ENCODE data around the gene SKA3.
"Not testable (repeated sequence)": the region's sequence is repeated elsewhere in the genome, so short reads cannot be mapped to it uniquely, and the experiment has no call there.

SKA3 gene

DNA sequence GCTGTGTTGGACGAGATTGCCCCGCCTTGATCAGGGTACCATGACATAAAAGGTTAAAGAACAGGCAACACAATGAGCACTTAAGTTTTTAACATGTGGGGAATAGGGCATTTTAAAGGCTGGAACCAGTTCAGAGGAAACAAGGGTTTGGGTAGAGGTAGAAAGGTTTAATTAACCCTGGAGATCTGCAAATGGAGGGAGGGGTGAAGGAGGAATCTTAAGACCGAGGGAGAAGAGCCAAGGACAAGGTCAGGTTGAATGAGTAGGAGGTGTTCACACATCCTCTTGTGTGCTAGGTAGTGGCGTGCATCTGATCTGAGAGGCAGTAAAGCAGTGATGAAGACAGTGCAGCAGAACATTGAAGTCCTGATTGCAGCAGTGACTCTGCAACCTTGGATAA is 28.5 kb downstream of the SKA3 start:
- Mint-ChIP-seq H3K36me3 (peaks cover 19% of the 10 kb centered on the region), H3K4me1 (peaks cover 11% of the 10 kb centered on the region), H3K4me3 (no peak overlapping the region), H3K9me3 (no peaks in the 10 kb centered on the region), H3K27me3 (peaks cover 2% of the 10 kb centered on the region), H3K27ac (no peak overlapping the region)
- DNase-seq (ENCODE audit: low spot score in 2 of 2): no peak
- ATAC-seq (ENCODE audit: low read depth): no peak

DNA sequence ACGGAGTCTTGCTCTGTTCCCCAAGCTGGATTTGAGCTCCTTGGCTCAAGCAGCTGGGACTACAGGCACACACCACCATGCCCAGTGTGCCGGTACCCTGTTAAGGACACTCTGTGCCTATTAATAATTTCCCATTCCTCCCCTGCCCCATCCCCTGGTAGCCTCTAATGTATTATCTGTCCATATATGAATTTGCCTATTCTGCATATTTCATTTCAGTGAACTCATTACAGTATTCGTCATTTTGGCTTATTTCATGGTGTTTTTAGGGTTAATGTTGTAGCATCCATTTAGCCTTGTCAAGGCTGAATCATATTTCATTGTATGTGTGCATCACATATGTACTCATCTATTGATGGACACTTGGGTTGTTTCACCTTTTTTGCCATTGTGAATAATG is 33.6 kb downstream of the SKA3 start:
- Mint-ChIP-seq H3K4me3 (peak overlapping the region; percentile 41), H3K36me3 (peaks cover 21% of the 10 kb centered on the region), H3K4me1 (peaks cover 20% of the 10 kb centered on the region), H3K9me3 (no peaks in the 10 kb centered on the region), H3K27ac (no peak overlapping the region), H3K27me3 (no peaks in the 10 kb centered on the region)
- DNase-seq (ENCODE audit: low spot score in 2 of 2) (no peak), ATAC-seq (ENCODE audit: low read depth) (no peak)

DNA sequence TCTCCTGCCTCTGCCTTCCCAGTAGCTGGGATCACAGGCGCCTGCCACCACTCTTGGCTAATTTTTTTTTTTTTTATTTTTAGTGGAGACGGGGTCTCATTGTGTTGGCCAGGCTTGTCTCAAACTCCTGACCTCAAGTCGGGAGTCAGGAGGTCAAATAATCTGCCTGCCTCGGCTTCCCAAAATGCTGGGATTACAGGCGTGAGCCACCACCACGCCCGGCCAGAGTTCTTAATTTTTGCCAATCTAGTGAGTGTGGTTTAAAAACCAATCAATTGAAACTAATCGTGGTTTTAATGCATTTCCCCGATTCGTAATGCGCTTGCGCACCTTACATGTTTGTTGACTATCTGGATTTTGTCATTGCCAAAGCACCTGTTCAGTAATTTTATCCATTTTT is 37.0 kb downstream of the SKA3 start:
- DNase-seq (ENCODE audit: low spot score in 2 of 2) (peak in 1 of 2 donors; percentile 23), ATAC-seq (ENCODE audit: low read depth) (no peak)
- H3K27me3 Mint-ChIP-seq: peaks cover 2% of the 10 kb centered on the region
- peaks cover 11% of the 10 kb centered on the region for H3K36me3 Mint-ChIP-seq
- peak overlapping the region; percentile 94 for H3K27ac Mint-ChIP-seq
- H3K4me1 Mint-ChIP-seq: peaks cover 15% of the 10 kb centered on the region
- H3K4me3 Mint-ChIP-seq: peak overlapping the region; percentile 90
- no peaks in the 10 kb centered on the region for H3K9me3 Mint-ChIP-seq

DNA sequence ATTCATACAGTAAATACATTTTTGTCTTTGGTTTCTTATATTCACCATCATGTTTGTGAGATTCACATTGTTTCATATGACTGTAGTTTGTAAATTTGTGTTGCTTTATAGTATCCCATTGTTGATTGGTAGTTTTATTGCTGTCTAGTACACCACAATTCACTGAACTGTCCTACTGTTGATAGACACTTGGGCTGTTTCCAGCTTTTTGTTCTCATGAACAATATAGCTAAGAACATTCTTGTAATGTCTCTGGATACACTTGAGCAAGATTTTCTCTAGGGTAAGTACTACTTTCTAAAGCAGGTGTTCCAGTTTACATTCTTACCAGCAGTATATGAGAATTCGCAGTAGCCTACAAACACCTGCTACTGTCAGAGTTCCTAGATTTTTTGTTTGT is 37.8 kb downstream of the SKA3 start:
- peaks cover 7% of the 10 kb centered on the region for H3K36me3 Mint-ChIP-seq
- peaks cover 2% of the 10 kb centered on the region for H3K27me3 Mint-ChIP-seq
- H3K4me3 Mint-ChIP-seq: peak overlapping the region; percentile 21
- ATAC-seq (ENCODE audit: low read depth): no peak
- no peak overlapping the region for H3K27ac Mint-ChIP-seq
- no peaks in the 10 kb centered on the region for H3K9me3 Mint-ChIP-seq
- DNase-seq (ENCODE audit: low spot score in 2 of 2): no peak
- H3K4me1 Mint-ChIP-seq: peaks cover 13% of the 10 kb centered on the region

DNA sequence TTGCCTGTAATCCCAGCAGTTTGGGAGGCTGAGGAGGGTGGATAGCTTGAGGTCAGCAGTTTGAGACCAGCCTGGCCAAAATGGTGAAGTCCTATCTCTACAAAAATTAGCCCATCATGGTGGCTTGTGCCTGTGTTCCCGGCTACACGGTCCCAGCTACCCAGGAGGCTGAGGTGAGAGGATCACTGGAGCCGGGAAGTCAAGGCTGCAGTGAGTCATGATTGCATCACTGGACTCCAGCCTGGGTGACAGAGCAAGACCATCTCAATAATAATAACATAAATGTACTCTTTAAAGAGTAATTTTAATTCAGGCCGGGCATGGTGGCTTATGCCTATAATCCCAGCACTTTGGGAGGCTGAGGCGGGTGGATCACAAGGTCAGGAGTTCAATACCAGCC is 38.7 kb downstream of the SKA3 start:
- H3K9me3 Mint-ChIP-seq: no peaks in the 10 kb centered on the region
- H3K27me3 Mint-ChIP-seq: peaks cover 7% of the 10 kb centered on the region
- no peak overlapping the region for H3K4me3 Mint-ChIP-seq
- H3K27ac Mint-ChIP-seq: no peak overlapping the region
- DNase-seq (ENCODE audit: low spot score in 2 of 2) (no peak), ATAC-seq (ENCODE audit: low read depth) (no peak)
- peaks cover 4% of the 10 kb centered on the region for H3K36me3 Mint-ChIP-seq
- peaks cover 10% of the 10 kb centered on the region for H3K4me1 Mint-ChIP-seq

DNA sequence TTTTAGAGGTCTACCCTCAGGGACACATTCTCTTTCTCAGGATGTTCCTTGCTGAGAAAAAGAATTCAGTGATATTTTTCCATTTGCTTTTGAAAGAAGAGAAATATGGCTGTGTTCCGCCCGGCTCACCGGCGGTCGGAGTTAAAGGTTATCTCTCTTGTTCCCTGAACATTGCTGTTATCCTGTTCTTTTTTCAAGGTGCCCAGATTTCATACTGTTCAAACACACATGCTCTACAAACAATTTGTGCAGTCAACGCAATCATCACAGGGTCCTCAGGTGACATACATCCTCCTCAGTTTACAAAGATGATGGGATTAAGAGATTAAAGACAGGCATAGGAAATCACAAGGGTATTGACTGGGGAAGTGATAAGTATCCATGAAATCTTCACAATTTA is 40.5 kb downstream of the SKA3 start:
- not testable (repeated sequence) for H3K36me3 Mint-ChIP-seq; H3K4me3 Mint-ChIP-seq; ATAC-seq (ENCODE audit: low read depth); H3K27me3 Mint-ChIP-seq; H3K9me3 Mint-ChIP-seq; H3K27ac Mint-ChIP-seq; DNase-seq (ENCODE audit: low spot score in 2 of 2); H3K4me1 Mint-ChIP-seq

DNA sequence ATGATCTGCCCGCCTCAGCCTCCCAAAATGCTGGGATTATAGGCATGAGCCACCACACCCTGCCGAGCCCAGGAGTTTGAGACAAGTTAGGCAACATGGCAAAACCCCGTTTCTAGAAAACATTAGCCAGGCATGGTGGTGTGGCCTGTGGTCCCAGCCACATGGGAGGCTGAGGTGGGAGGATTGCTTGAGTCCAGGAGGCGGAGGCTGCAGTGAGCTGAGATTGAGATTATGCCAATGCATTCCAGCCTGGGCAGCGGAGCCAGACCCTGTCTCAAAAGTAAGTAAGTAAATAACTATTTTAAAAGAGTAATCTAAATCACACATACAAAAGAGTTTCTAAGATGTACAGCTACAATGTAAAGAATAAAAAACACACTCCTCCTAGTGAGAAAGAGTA is 41.9 kb downstream of the SKA3 start:
- no peaks in the 10 kb centered on the region for H3K9me3 Mint-ChIP-seq
- DNase-seq (ENCODE audit: low spot score in 2 of 2) (no peak), ATAC-seq (ENCODE audit: low read depth) (no peak)
- no peak overlapping the region for H3K27ac Mint-ChIP-seq
- peaks cover 12% of the 10 kb centered on the region for H3K27me3 Mint-ChIP-seq
- H3K4me1 Mint-ChIP-seq: peaks cover under 1% of the 10 kb centered on the region
- H3K36me3 Mint-ChIP-seq: no peaks in the 10 kb centered on the region
- no peak overlapping the region for H3K4me3 Mint-ChIP-seq

DNA sequence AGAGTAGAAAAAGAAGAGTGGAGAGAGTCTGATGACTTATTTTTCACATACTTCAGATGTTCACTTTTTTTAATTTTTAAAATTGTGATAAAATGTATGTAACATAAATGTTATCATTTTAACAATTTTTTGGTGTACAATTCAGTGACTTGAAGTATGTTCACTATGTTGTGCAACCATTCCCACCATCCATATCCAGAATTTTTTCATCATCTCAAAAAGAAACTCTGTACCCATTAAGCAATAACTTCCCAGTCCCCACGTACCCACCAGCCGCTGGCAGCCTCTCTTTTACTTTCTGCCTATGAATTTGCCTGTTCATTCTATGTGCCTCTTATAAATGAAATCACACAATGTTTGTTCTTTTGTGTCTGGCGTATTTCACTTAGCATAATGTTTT is 43.3 kb downstream of the SKA3 start:
- Mint-ChIP-seq H3K27ac (no peak overlapping the region), H3K4me3 (no peak overlapping the region), H3K4me1 (no peaks in the 10 kb centered on the region), H3K9me3 (no peaks in the 10 kb centered on the region), H3K27me3 (peaks cover 12% of the 10 kb centered on the region), H3K36me3 (no peaks in the 10 kb centered on the region)
- ATAC-seq (ENCODE audit: low read depth) (no peak), DNase-seq (ENCODE audit: low spot score in 2 of 2) (no peak)

DNA sequence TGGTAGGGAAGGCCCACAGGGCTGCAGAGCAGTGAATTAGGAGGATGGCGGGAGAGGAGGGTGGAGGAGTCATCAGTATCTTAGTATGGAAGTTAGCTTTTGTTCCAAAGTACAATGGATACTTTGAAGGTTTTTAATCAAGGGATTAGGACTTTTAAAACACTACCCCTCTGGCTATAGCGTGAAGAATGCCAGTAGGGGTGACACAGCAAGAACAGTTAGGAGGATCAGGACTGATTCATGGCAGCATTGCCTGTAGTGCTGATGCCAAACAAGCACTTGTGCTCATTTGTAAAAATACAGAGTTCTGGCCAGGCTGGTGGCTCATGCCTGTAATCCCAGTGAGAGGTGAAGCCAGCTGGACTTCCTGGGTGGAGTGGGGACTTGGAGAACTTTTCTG is 46.2 kb downstream of the SKA3 start:
- Mint-ChIP-seq H3K4me3 (no peak overlapping the region), H3K9me3 (no peaks in the 10 kb centered on the region), H3K4me1 (no peaks in the 10 kb centered on the region), H3K27me3 (peaks cover 9% of the 10 kb centered on the region), H3K36me3 (no peaks in the 10 kb centered on the region), H3K27ac (no peak overlapping the region)
- DNase-seq (ENCODE audit: low spot score in 2 of 2): no peak
- no peak for ATAC-seq (ENCODE audit: low read depth)

DNA sequence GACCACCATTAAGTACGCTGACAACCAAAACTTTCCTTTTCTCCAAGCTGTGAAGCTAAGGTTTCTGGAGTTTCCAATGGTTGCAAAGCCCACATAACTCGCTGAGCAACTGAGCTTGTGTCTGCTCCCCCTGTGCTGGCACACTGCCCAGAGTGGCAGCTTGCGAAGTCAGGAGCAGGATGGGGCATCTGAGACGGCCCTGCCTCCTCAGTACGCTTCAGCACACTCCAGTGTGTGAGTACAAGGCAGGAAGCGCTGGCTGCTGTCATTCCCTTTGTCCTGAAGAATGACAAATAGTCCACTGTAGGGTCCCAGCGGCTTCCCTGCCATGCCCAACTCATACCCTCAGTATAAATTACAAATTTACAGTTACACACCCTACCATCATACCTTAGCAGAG is 51.5 kb downstream of the SKA3 start:
- DNase-seq (ENCODE audit: low spot score in 2 of 2) (no peak), ATAC-seq (ENCODE audit: low read depth) (no peak)

DNA sequence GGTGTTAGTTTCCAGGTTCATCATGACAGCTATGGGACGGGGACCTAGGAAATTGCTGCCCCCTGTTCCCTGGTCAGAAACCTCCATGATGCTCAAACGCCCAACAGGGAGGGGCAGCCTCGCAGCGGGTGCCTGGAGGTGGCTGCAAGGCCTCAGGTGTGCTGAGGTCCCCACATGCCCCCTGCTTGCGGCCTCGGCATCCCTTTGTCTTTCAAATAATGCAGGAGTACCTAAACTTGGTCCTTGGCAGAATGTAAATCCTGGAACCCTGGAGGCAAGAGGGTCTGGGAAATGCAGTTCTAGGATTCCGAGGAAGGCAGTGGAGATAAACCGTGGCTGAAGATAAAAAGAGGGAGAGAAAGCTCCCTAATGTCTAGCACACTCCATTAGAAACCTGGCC is 52.4 kb downstream of the SKA3 start:
- Mint-ChIP-seq H3K4me3 (no peak overlapping the region), H3K27ac (no peak overlapping the region), H3K9me3 (peaks cover 3% of the 10 kb centered on the region), H3K4me1 (no peaks in the 10 kb centered on the region), H3K36me3 (no peaks in the 10 kb centered on the region), H3K27me3 (peaks cover 5% of the 10 kb centered on the region)
- ATAC-seq (ENCODE audit: low read depth) (no peak), DNase-seq (ENCODE audit: low spot score in 2 of 2) (no peak)

More for the DNA sequence above, 51.5 kb downstream of the SKA3 start:
- Mint-ChIP-seq H3K27ac (no peak overlapping the region), H3K4me1 (no peaks in the 10 kb centered on the region), H3K27me3 (peaks cover 7% of the 10 kb centered on the region), H3K4me3 (no peak overlapping the region), H3K36me3 (no peaks in the 10 kb centered on the region), H3K9me3 (peaks cover 2% of the 10 kb centered on the region)

DNA sequence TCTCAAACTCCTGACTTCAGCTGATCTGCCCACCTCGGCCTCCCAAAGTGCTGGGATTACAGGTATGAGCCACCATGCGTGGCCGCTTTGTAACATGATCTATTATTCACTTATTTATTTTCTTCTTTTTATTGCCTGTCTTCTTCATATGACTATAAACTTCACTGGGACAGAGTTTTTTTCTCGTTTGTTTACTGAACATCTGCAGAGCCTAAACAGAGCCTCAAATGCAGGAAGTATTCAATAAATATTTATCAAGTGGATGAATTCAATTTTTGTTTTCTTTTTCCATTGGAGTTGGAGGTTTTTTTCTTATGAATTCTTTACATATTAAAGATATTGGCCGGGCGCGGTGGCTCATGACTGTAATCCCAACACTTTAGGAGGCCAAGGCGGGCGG is 54.7 kb downstream of the SKA3 start:
- no peak for ATAC-seq (ENCODE audit: low read depth)
- Mint-ChIP-seq H3K4me1 (no peaks in the 10 kb centered on the region), H3K4me3 (no peak overlapping the region), H3K36me3 (no peaks in the 10 kb centered on the region), H3K27me3 (peaks cover 6% of the 10 kb centered on the region), H3K27ac (no peak overlapping the region), H3K9me3 (peaks cover 3% of the 10 kb centered on the region)
- no peak for DNase-seq (ENCODE audit: low spot score in 2 of 2)

DNA sequence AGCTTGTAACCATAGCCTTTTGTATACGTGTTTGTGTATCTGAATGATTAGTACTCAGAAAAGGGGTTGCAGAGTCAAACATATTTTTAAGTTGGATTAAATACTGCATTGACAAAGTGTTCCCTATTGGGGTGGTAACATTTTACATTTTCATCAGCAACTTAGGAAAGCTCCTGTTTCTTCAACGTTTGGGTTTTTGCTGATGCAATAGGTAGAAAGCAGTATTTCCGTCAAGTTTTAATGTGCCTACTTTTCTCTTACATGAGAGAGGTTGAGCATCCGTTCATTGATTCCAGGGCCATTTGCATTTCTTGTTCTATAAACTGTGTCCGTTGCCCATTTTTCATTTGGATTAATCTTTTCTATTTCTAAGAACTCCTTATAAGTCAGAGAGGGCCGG is 56.2 kb downstream of the SKA3 start:
- no peak overlapping the region for H3K4me3 Mint-ChIP-seq
- H3K9me3 Mint-ChIP-seq: peaks cover 3% of the 10 kb centered on the region
- H3K27ac Mint-ChIP-seq: no peak overlapping the region
- H3K27me3 Mint-ChIP-seq: peaks cover 8% of the 10 kb centered on the region
- H3K4me1 Mint-ChIP-seq: no peaks in the 10 kb centered on the region
- no peak for DNase-seq (ENCODE audit: low spot score in 2 of 2)
- H3K36me3 Mint-ChIP-seq: no peaks in the 10 kb centered on the region
- ATAC-seq (ENCODE audit: low read depth): no peak

DNA sequence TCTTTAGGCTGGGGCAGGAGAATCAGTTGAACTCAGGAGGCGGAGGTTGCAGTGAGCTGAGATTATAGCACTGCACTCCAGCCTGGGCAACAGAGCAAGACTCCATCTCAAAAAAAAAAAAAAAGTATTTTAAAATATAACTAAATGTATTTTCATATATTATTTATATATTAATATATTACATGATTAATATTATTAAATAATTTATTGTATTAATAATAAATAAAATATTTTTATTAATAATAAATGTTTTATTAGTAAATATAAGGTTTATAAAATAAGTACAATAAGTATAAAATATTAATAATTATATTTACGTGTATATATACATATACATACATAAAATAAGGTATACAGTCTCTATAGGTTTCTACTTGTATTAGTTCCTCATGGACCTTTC is 56.8 kb downstream of the SKA3 start:
- H3K36me3 Mint-ChIP-seq: no peaks in the 10 kb centered on the region

DNA sequence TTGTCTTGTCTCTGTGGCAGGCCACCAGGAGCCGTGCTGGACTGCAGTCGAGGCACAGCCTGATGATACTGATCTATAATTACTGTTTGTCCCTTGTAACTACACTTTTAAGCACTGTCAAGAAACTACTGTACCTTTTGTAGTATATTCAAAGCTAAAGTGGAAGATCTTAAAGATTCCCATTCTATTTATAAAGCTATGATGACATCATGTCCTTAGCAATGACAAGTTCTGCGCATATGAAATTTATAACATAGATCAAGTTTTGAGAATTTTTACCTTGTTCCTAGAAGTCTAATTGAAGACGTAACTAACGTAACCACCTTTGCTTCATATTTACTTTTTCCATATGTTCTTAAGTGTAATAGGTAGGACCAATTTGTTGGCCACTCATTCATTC is 58.2 kb downstream of the SKA3 start:
- peaks cover 3% of the 10 kb centered on the region for H3K9me3 Mint-ChIP-seq
- H3K4me3 Mint-ChIP-seq: no peak overlapping the region
- no peaks in the 10 kb centered on the region for H3K4me1 Mint-ChIP-seq
- peaks cover 5% of the 10 kb centered on the region for H3K27me3 Mint-ChIP-seq
- no peaks in the 10 kb centered on the region for H3K36me3 Mint-ChIP-seq
- ATAC-seq (ENCODE audit: low read depth) (no peak), DNase-seq (ENCODE audit: low spot score in 2 of 2) (no peak)
- H3K27ac Mint-ChIP-seq: no peak overlapping the region

More for the DNA sequence above, 56.8 kb downstream of the SKA3 start:
- Mint-ChIP-seq H3K27ac (no peak overlapping the region), H3K4me1 (no peaks in the 10 kb centered on the region), H3K4me3 (no peak overlapping the region), H3K9me3 (peaks cover 3% of the 10 kb centered on the region), H3K27me3 (peaks cover 8% of the 10 kb centered on the region)
- ATAC-seq (ENCODE audit: low read depth) (no peak), DNase-seq (ENCODE audit: low spot score in 2 of 2) (no peak)

Measured in memory B cell (primary cell).